ENCODE data around the gene CEP89.

- no peak for TF ChIP-seq CTCF (IDR thresholded peaks at IDR 0.05; ENCODE audit: low read depth, low read length)
- no peak for TF ChIP-seq EZH2phosphoT487 (IDR thresholded peaks at IDR 0.05; ENCODE audit: low read depth)
These were observed 92.8 kb downstream of the CEP89 start for GRCh38 chr19:32878988-32879387.

Measured in OCI-LY3 (cell line).